LNCaP clone FGC (cell line): Measurements from ENCODE around the gene C16orf89.

ENCODE experiments used
- DNase-seq: peaks from one replicate; pipeline ENCODE4 v3.0.0-alpha.2; 2011; ENCODE audit warnings: low read depth
- H3K4me3 ChIP-seq: 2 replicates; pipeline ENCODE4 v1.5.1; 2011; ENCODE audit warnings: mild to moderate bottlenecking, low read depth, low read length, control low read depth
- CTCF ChIP-seq: IDR thresholded peaks from 2 replicates; pipeline ENCODE4 v1.5.1; 2012; ENCODE audit warnings: mild to moderate bottlenecking; ENCODE audit not compliant: control insufficient read depth, insufficient read depth; ENCODE audit errors: extremely low read depth

C16orf89 gene

GRCh38 chr16:5016967-5017677 lies 48.6 kb downstream of the C16orf89 start:
- H3K4me3 ChIP-seq, result no peak overlapping the region
- no peak for TF ChIP-seq CTCF
- no peak for DNase-seq

- H3K4me3 ChIP-seq, result no peak overlapping the region
- TF ChIP-seq CTCF, result no peak
These were observed 49.9 kb downstream of the C16orf89 start for GRCh38 chr16:5015887-5016286.

GRCh38 chr16:5015351-5015750 lies 50.4 kb downstream of the C16orf89 start:
- H3K4me3 ChIP-seq, result no peak overlapping the region
- DNase-seq, result no peak
- no peak for TF ChIP-seq CTCF

More at GRCh38 chr16:5015887-5016286, 49.9 kb downstream of the C16orf89 start:
- no peak for DNase-seq

- H3K4me3 ChIP-seq, result no peak overlapping the region
- no peak for DNase-seq
- TF ChIP-seq CTCF, result no peak
These were observed 52.9 kb downstream of the C16orf89 start for GRCh38 chr16:5012887-5013286.

GRCh38 chr16:5011637-5012036 lies 54.1 kb downstream of the C16orf89 start:
- DNase-seq, result no peak
- no peak for TF ChIP-seq CTCF
- H3K4me3 ChIP-seq, result no peak overlapping the region

GRCh38 chr16:5010576-5011329 lies 55.0 kb downstream of the C16orf89 start:
- no peak overlapping the region for H3K4me3 ChIP-seq
- no peak for TF ChIP-seq CTCF
- DNase-seq, result no peak
